Measurements from ENCODE around the gene MYL2.

MYL2 gene

DNA sequence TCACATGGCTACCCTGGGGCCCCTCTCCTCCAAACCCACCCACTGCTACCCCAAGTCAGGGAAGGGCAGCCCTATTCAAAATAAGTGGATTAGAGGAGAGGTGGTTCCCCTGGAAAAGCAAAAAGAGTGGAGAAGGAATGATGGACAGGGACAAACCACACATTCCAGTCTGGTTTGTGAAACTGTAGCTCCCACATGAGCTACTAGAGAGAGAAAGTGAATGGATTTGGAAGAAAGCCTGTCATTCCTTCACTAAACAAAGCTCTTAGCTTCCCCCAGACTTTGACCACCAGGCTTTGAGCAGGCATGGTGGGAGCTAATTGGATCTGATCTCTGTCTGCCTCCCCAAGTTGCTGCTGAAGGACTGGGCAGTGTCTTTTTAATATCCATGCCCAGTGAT is 45.6 kb downstream of the MYL2 start:
- Histone ChIP-seq H3K4me3 (ENCODE audit: low read length) (no peak overlapping the region), H3K79me2 (ENCODE audit: control insufficient read depth, low read length) (no peaks in the 10 kb centered on the region), H4K20me1 (ENCODE audit: control insufficient read depth, insufficient read depth, low read depth, low read length) (no peaks in the 10 kb centered on the region), H3K27ac (ENCODE audit: low read depth, low read length) (no peak overlapping the region), H3F3A (ENCODE audit: control insufficient read depth, insufficient read depth) (no peaks in the 10 kb centered on the region), H3K9me2 (replicated peaks; ENCODE audit: control insufficient read depth, low read length) (no peaks in the 10 kb centered on the region), H3K36me3 (ENCODE audit: control insufficient read depth, low read length) (no peaks in the 10 kb centered on the region), H3K4me2 (ENCODE audit: low read length) (no peak overlapping the region), H3K4me1 (ENCODE audit: control insufficient read depth, low read length) (no peaks in the 10 kb centered on the region), H3K27me3 (ENCODE audit: control insufficient read depth, low read length) (peaks cover 4% of the 10 kb centered on the region; the same call in 1 of the 2 replicates), H3K9me3 (ENCODE audit: control insufficient read depth, insufficient read depth, low read length) (no peaks in the 10 kb centered on the region)
- no peak for TF ChIP-seq EZH2phosphoT487 (IDR thresholded peaks at IDR 0.05; ENCODE audit: borderline replicate concordance, low read length)
- TF ChIP-seq, protein P1, sequence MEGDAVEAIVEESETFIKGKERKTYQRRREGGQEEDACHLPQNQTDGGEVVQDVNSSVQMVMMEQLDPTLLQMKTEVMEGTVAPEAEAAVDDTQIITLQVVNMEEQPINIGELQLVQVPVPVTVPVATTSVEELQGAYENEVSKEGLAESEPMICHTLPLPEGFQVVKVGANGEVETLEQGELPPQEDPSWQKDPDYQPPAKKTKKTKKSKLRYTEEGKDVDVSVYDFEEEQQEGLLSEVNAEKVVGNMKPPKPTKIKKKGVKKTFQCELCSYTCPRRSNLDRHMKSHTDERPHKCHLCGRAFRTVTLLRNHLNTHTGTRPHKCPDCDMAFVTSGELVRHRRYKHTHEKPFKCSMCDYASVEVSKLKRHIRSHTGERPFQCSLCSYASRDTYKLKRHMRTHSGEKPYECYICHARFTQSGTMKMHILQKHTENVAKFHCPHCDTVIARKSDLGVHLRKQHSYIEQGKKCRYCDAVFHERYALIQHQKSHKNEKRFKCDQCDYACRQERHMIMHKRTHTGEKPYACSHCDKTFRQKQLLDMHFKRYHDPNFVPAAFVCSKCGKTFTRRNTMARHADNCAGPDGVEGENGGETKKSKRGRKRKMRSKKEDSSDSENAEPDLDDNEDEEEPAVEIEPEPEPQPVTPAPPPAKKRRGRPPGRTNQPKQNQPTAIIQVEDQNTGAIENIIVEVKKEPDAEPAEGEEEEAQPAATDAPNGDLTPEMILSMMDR (IDR thresholded peaks at IDR 0.05; ENCODE audit: low read depth, low read length, poor library complexity, severe bottlenecking), result no peak

DNA sequence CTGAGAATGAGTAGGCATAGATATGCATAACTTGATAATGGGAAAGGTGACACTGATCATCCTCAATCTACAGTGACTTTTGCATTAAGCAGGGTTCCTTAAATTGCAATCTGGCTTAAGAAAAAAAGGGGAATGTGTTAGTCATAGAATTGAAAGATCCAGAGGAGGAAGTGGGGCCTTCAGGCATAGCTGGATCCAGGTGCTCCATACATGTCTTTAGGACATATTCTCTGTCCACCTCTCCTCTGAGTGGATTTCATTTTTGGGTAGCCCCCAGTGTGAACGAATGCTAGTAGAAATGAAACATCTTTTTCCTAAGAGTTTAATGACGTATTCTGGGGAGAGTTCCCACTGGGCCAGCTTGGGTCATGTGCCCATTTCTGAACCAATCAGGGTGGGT is 46.0 kb downstream of the MYL2 start:
- Histone ChIP-seq H3K4me3 (ENCODE audit: low read length) (no peak overlapping the region), H3K4me1 (ENCODE audit: control insufficient read depth, low read length) (no peaks in the 10 kb centered on the region), H3K27ac (ENCODE audit: low read depth, low read length) (no peak overlapping the region), H3K4me2 (ENCODE audit: low read length) (no peak overlapping the region), H3K9me2 (replicated peaks; ENCODE audit: control insufficient read depth, low read length) (no peaks in the 10 kb centered on the region), H3K9me3 (ENCODE audit: control insufficient read depth, insufficient read depth, low read length) (no peaks in the 10 kb centered on the region), H3K27me3 (ENCODE audit: control insufficient read depth, low read length) (peaks cover 4% of the 10 kb centered on the region; the same call in 1 of the 2 replicates), H3K79me2 (ENCODE audit: control insufficient read depth, low read length) (no peaks in the 10 kb centered on the region), H3K36me3 (ENCODE audit: control insufficient read depth, low read length) (no peaks in the 10 kb centered on the region), H3F3A (ENCODE audit: control insufficient read depth, insufficient read depth) (no peaks in the 10 kb centered on the region), H4K20me1 (ENCODE audit: control insufficient read depth, insufficient read depth, low read depth, low read length) (no peaks in the 10 kb centered on the region)
- TF ChIP-seq, protein P1 (IDR thresholded peaks at IDR 0.05; ENCODE audit: low read depth, low read length, poor library complexity, severe bottlenecking), result no peak
- no peak for TF ChIP-seq EZH2phosphoT487 (IDR thresholded peaks at IDR 0.05; ENCODE audit: borderline replicate concordance, low read length)

DNA sequence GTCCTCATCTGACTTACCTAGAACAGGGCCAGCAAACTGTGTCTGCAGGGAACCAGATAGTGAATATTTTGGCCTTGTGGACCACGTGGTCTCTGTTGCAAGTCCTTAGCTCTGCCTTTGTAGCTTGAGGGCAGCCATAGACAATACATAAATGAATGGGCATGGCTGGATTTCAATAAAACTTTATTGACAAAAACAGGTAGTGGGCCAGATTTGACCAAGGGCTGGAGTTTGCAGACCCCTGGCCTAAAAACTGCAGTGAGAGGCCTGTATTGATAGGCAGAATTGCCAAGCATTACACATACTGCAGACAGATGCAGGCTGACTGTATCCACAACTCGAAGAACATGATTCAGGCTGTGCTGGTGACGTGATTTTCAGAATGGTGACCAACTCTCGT is 48.3 kb downstream of the MYL2 start:
- no peaks in the 10 kb centered on the region for H3K4me1 ChIP-seq (ENCODE audit: control insufficient read depth, low read length)
- H4K20me1 ChIP-seq (ENCODE audit: control insufficient read depth, insufficient read depth, low read depth, low read length), result no peaks in the 10 kb centered on the region
- TF ChIP-seq, protein P1 (IDR thresholded peaks at IDR 0.05; ENCODE audit: low read depth, low read length, poor library complexity, severe bottlenecking), result no peak
- no peak for TF ChIP-seq EZH2phosphoT487 (IDR thresholded peaks at IDR 0.05; ENCODE audit: borderline replicate concordance, low read length)
- no peak overlapping the region for H3K4me3 ChIP-seq (ENCODE audit: low read length)
- H3K27ac ChIP-seq (ENCODE audit: low read depth, low read length), result no peak overlapping the region
- no peaks in the 10 kb centered on the region for H3K9me3 ChIP-seq (ENCODE audit: control insufficient read depth, insufficient read depth, low read length)
- H3K4me2 ChIP-seq (ENCODE audit: low read length), result no peak overlapping the region
- H3K27me3 ChIP-seq (ENCODE audit: control insufficient read depth, low read length), result peaks cover 4% of the 10 kb centered on the region; the same call in 1 of the 2 replicates
- H3K36me3 ChIP-seq (ENCODE audit: control insufficient read depth, low read length), result no peaks in the 10 kb centered on the region
- no peaks in the 10 kb centered on the region for H3K79me2 ChIP-seq (ENCODE audit: control insufficient read depth, low read length)
- no peaks in the 10 kb centered on the region for H3K9me2 ChIP-seq (replicated peaks; ENCODE audit: control insufficient read depth, low read length)
- no peaks in the 10 kb centered on the region for H3F3A ChIP-seq (ENCODE audit: control insufficient read depth, insufficient read depth)
